ENCODE measurements around the gene TSPAN15.

DNA sequence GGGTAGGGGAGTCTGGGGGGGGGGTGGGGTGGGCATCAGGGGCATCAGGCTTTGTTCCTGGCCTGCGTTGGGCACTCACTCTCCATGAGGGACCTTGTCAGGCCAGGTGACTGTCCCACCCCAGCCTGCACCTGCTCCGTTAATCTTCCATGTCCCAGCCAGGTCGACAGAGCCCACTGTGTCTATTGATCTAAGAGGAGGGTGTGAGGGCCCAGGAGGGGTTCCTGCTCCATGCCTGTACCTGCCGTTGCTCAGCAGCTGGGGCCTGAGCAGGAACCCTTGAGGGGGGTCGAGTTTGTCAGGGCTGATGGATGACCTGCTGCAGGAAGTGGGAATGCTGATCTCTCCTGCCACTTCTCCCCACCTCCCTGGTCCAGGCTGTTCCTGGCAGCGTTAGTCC is 103.3 kb downstream of the TSPAN15 start:
- TF ChIP-seq, protein P1, sequence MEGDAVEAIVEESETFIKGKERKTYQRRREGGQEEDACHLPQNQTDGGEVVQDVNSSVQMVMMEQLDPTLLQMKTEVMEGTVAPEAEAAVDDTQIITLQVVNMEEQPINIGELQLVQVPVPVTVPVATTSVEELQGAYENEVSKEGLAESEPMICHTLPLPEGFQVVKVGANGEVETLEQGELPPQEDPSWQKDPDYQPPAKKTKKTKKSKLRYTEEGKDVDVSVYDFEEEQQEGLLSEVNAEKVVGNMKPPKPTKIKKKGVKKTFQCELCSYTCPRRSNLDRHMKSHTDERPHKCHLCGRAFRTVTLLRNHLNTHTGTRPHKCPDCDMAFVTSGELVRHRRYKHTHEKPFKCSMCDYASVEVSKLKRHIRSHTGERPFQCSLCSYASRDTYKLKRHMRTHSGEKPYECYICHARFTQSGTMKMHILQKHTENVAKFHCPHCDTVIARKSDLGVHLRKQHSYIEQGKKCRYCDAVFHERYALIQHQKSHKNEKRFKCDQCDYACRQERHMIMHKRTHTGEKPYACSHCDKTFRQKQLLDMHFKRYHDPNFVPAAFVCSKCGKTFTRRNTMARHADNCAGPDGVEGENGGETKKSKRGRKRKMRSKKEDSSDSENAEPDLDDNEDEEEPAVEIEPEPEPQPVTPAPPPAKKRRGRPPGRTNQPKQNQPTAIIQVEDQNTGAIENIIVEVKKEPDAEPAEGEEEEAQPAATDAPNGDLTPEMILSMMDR (IDR thresholded peaks at IDR 0.05) = no peak
- no peak for TF ChIP-seq POLR2A (IDR thresholded peaks at IDR 0.05)

All from right lobe of liver (tissue), 4 donors.